GM21367 (cell line): ENCODE measurements around the gene ARMC9.
"Not testable (repeated sequence)": the region's sequence is repeated elsewhere in the genome, so short reads cannot be mapped to it uniquely, and the experiment has no call there.

Experiments
- ATAC-seq: cut with Tn5 transposase; IDR thresholded peaks from one replicate; pipeline ENCODE4 v1.9.1; 2021; ENCODE audit not compliant: unreplicated experiment

ARMC9 gene

DNA sequence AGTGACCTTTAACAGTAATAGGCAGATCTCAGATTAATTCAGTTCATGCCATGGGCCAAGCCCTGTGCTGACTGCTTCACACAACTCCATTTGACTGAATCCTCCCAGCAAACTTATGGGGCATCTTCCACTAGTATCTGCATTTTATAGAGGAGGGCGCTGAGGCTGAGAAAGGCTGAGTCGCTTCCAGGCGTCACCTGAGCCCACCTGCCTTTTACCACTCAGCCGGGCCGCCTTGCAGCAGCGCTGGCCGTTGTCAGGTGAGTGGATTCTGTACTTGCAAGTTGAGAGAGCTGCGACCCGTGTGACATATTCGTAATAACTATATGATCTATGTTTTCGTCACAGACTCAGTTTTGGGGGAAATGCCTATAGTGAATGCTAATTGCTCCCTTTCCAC, 137.8 kb downstream of the ARMC9 start:
- ATAC-seq, result no peak

DNA sequence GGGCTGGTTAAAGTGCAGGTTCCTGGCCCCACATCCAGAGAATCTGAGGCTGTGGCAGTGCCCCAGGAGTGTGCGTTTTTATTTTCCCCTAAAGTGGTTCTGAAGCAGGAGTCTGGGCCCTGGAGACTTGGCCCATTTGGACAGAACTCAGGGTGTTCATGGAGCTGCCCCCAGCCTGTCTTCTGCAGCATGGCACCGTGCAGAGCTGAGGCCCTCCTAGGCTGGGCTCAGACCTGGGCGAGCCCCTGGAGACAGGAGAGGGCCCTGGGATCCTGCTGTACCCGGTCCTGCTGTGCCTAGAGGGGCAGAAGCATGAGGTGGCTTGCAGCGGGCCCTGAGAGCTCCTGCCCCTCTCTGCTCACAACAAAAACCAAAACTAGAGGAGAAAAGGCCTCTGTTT, 138.3 kb downstream of the ARMC9 start:
- no peak for ATAC-seq

DNA sequence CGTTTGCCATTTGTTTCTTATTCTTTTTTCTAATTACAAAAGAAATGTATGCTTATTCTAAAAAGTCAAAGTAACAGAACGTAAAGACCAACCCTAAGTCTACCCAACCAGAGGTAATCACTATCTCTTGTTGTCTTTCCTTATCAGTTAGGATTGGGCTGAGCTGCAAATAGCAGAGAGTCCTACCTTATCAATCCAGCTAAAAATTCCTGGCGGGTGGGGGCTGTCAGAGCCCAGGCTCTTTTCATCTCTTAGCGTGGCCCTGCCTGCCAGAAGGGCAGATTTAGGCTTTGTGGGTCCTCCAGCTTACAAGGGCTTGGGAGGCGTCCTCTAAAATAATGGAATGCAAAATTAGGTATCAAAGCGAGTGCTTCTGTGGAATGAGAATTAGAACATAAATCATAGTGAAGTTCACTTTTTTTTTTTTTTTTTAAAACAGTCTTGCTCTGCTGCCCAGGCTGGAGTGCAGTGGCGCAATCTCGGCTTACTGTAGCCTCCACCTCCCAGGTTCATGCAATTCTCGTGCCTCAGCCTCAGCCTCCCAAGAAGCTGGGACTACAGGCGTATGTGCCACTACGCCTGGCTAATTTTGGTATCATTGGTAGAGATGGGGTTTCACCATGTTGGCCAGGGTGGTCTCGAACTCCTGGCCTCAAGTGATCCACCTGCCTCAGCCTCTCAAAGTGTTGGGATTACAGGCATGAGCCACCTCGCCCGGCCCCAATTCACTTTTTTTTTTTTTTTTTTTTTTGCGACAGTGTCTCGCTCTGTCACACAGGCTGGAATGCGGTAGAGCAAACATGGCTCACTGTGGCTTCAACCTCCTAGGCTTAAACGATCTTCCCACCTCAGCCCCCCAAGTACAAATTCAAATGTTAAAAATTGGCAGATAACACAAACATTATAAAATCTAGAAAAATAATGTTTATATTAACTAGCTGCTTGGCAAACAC, 139.7 kb downstream of the ARMC9 start:
- ATAC-seq, result no peak

DNA sequence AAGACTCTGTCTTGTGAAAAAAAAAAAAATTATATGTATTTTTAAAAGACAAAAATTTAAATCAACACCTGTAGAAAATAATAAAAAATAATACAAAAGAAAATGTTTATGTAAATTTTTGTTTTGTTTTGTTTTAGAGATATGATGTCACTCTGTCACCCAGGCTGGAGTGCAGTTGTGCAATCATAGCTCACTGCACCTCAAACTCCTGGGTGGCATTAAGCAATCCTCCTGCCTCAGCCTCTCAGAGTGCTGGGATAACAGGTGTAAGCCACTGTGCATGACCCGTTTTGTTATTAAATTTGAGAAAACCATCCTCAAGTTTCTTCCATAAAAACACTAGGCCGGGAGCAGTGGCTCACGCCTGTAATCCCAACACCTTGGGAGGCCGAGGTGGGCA, 140.9 kb downstream of the ARMC9 start:
- ATAC-seq, result no peak

DNA sequence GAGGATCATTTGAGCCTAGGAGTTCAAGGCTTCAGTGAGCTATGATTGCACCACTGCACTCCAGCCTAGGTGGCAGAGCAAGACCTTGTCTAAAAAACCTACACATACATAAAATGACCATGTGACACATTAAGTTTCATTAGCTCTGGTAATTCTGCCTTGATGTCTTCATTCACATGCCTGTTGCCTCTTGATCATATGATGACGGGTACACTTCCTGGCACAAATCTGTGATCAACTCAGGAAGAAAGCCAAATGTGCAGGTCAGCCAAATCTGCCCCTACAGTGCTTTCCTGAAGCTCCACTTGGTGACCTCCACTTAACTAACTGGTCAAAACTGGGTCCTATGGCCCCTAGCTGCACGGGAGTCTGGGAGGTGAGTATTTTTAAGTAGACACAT, 142.7 kb downstream of the ARMC9 start:
- ATAC-seq, result no peak

DNA sequence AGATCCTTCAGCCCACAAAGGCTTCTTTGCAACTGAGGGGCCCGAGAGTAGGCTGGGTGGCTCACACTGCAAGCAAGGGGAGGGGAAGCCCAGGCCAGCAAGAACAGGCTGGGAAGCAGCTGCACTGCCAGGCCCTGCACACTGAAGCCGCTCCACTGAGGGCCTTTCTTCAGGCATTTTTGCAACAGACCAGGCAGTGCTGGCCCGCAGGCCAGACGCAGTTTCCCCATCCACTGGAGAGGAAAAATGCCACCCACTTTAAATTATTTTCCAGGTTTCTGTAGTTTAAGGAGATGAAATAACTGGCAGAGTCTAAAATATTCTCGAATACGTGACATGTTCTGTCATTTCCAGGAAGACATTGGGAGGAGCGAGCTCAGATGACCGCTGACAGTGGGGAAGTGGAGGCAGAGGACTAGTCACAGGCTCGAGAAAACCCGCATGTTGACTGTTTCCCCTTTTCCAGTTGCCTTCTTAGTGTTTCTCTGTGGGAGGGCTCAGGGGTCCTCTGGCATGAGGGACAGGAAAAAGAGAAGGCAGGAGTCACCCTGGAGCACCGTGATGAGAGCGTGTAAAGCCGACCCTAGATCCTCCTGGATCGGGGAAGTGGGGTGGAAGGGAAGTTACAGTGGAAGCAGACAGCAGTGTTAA, 143.8 kb downstream of the ARMC9 start:
- ATAC-seq, result no peak

DNA sequence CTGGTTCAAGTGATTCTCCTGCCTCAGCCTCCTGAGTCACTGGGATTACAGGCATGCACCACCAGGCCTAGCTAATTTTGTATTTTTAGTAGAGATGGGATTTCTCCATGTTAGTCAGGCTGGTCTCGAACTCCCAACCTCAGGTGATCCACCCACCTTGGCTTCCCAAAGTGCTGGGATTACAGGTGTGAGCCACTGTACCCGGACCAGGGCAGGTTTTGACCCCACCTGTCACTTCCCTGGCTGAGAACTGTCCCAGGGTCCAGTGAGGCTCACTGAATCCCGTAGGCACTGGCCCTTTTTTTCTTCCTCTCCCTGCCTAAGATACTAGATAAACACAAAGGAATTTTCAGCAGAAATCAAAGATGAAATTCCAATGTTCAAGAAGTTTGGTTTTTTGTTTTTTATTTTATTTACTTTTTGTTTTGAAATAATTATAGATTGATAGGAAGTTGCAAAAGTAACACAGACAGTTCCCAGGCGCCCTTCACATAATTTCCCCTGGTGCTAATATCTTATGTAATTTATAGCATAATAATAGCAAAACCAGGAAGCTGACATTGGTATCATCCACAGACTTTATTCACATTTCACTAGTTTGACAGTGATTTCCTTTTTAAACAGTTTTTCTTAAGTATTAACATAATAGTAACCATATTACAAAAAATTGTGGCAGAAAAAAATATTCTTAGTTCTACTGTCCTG, 144.7 kb downstream of the ARMC9 start:
- ATAC-seq, result no peak

DNA sequence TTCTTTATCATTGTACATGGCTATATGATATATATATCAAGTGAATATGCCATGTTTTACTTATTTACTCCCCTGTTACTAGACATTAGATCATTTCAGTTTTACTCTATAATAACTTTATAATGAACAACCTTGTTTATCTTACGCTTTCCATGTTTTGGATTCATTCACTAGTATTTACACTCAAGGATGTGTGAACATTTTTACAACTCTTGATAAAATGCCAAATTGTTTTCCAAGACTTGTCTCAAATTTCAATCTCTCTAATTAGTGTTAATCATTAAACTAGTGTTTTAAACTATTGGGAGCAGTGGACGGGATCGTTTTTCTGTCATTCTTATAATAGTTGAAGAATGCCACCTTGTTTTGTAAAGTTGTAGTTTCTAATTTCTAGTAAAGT, 145.6 kb downstream of the ARMC9 start:
- ATAC-seq, result no peak

DNA sequence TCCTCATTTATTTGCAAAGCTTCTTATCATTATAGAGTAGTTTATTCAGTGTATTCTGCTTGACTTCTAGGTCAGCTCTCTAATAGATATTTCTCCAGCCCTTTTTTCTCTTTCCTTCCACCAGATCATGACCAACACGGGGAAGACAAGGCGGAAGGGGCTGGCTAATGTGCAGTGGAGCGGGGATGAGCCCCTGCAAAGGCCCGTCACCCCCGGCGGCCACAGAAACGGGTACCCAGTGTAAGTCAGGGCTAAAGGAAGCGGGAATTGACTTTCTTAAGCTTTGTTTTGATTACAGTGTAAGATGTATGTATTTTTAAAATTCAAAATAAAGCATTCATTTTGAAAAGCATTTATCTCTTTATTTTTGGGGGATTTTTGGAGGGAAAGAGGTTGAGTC, 146.4 kb downstream of the ARMC9 start:
- ATAC-seq, result no peak

DNA sequence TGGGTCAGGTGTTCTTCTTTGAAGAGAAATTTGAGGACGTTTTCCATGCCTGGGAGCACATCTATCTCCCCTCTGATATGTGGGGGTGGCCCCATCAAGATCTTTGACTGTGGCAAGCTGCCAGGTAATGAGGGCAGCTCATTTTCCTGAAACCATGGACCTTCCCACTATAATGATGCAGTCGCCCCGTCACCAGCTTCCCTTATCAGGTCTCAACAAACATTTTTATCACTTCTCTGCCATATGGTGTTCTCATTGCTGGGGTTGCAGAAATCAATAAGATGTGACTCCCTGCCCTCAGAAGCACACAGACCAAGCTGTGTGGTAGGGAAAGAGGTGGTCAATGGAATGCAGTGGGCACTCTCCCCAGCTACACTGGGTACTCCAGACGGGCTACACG, 148.7 kb downstream of the ARMC9 start:
- ATAC-seq, result no peak

DNA sequence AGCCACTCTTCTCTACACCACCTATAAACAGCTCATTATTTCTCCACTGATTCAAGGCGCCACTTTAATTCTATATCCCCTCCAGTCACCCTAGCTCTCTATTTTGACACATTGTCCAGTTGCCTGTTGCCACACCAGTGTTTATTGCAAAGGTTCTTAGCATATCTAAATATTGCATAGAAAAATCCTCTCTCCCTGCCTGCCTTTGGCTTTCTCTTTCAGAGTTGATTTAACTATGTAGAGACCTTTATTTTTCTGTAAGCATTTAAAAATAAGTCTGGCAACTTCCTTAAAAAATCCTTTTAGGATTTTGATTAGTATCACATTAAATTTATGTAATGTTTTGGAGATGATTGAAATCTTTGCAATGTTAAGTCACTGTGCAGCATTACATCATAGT, 149.2 kb downstream of the ARMC9 start:
- ATAC-seq, result no peak

DNA sequence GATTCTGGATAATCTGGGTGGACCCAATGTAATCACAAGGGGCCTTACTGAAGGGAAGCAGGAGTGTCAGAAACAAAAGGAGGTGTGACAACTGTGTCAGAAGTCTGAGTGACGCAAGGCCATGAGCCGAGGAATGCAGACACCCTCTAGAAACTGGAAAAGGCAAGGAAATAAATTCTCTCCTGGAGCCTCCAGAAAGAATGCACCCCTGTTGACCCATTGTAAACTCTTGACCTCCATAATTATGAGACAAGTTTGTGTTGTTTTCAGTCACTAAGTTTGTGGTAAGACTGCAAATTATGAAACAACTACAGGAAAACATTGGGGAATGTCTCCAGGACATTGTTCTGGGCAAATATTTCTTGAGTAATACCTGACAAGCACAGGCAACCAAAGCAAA, 149.7 kb downstream of the ARMC9 start:
- no peak for ATAC-seq

DNA sequence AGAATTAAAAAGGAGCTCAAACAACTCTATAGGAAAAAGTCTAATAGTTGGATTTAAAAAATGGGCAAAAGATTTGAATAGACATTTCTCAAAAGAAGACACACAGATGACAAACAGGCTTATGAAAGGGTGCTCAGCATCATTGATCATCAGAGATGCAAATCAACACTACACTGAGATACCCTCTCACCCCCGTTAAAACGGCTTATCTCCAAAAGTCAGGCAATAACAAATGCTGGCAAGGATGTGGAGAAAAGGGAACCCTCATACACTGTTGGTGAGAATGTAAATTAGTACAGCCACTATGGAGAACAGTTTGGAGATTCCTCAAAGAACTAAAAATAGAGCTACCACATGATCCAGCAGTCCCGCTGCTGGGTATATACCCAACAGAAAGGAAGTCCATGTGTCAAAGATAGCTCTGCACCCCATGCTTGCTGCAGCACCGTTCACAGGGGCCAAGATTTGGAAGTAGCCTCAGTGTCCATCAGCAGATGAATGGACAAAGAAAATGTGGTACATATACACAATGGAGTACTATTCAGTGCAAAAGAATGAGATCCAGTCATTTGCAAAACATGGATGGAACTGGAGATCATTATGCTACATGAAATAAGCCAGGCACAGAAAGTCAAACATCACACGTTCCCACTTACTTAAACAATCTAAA, 150.4 kb downstream of the ARMC9 start:
- no peak for ATAC-seq

DNA sequence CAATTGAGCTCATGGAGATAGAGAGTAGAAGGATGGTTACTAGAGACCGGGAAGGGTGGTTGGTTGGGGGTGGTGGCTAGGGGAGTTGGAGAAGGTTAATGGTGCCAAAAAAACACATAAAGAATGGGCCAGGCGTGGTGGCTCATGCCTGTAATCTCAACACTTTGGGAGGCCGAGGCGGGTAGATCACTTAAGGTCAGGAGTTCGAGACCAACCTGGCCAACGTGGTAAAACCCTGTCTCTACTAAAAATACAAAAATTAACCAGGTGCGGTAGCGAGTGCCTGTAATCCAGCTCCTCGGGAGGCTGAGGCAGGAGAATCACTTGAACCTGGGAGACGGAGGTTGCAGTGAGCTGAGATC, 150.9 kb downstream of the ARMC9 start:
- ATAC-seq, result not testable (repeated sequence)

DNA sequence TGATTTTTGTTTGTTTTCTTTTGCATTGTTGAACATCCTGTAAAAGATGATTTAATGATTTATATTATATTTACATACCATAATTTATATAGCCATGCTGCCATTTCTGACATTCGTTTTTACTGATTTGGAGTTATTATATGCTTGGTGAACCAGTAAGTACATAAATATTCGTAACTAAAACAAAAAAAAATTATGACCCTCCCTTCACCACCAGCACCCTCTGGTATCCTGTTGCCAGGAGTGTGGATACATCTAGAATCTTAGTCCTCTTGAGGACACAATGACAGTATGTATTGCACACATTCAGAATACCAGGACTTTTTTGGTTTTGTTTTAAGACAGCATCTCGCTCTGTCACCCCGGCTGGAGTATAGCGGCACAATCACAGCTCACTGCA, 153.2 kb downstream of the ARMC9 start:
- no peak for ATAC-seq

DNA sequence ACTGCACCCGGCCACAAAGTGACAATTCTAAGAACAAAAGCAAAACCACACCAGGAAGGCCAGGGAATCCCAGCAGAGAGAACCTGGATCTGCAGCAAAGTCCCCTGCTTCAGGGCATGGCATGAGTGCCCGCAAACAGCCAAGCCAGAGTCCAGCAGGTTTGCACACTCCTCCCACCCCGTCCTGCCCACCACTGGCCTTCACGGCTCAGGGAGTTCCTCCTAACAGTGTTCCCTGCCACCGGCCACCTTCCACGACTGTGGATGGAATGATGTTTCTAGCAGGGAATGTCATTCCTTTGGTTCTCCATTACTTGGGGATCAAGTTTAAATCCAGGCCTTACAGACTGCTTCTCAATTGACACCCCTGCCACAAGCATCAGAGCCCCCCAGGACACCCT, 155.0 kb downstream of the ARMC9 start:
- ATAC-seq, result no peak

DNA sequence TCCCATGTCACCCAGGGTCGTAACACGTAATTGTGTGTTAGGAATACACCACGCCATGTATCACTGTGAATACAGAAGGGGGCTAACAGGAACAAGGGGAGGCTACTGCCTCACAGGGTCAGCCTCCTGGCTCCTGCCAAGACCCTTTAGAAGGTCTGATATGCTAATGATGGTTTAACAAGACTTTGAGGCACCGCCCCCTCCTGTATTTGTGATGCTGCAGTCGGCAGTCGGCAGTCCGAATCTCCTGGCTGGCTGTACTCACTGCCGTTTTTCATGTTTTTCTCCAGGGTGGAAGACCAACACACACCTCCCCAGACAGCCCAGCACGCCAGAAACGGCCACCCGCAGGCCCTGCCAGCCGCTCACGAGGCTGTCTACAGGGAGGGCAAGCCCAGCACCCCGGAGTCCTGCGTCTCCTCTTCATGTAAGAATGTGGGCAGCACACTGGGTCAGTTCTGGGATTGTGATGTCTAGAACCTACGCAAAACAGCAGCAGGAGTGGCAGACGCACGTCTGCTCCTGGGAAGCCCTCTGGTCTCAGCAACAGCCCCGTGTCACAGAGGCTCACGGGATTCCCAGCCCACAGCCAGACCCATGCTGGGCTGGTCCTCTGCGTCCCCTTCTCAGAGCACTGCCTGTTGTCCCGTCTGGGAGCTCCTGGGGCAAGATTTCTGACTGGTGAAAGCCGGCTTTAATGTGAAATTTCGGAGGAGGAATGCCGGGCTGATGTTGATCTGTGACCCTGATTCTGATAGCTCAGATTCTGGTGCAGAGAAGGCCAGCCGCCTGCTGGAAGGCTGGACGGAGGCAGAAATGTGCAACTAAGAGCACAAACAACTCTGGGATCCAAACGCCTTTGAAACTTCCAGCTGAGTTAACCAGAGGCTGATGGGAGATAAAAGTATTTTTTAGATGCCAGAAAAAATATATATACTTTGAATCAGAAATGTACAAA, 157.4 kb downstream of the ARMC9 start:
- no peak for ATAC-seq

DNA sequence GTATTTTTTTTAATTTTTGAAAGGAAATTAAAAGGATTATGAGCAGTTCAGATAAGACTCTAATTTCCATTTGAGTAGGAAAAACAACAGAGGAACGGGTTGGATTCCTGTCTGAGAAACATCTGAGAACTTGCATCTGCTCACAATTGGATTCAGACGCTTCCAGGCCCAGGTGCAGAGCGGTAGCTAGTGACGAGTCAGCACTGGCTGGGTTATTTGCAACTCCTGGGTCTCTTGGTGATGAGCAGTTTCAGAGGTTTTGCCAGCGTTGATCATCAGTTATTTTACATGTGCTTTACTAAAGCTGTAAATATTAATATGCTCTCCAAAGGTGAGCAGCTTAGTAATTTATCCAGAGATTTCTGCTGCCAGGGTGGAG, 158.0 kb downstream of the ARMC9 start:
- no peak for ATAC-seq

DNA sequence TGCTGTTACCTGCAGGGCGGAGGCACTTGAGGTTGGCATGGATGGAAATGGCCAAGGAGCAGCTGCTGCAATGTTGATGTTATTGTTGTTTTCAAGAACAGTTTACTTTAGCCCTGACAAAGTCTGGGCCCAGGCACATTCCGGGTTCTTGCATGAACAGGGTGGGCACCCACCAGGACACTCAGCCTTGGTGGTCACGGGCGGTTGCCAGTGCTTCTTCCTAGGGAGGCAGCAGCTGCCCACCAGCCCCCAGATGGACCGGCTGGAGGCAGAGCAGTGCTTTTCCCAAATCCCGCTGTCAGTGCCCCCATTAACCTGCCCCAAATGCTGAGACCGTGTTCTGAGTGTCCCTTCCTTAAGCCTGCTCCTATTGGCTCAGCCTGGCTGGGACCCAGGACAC, 158.6 kb downstream of the ARMC9 start:
- no peak for ATAC-seq

DNA sequence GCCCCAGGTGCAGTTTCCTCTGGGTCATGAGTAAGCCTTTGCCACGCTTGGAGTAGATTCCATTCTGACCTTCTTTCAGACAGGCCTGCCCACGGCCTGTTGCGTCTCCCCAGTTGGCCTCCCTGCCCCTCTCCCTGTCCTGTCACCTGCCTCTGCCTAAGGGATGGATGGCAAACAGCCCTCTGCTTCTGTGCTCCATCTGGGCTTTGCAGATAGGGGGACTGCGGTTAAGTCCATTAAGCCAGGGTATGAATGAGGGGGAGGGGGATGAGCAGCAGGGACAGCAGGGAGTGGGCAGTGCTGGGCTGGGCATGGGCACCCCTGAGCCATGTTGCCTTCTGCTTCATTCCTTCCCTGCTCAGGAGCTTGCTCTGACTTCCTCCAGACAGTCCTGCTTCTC, 159.5 kb downstream of the ARMC9 start:
- no peak for ATAC-seq
